ENCODE measurements around the gene ALK.

GRCh38 chr2:29655391-29656086, 265.8 kb downstream of the ALK start:
- TF ChIP-seq, protein P1, sequence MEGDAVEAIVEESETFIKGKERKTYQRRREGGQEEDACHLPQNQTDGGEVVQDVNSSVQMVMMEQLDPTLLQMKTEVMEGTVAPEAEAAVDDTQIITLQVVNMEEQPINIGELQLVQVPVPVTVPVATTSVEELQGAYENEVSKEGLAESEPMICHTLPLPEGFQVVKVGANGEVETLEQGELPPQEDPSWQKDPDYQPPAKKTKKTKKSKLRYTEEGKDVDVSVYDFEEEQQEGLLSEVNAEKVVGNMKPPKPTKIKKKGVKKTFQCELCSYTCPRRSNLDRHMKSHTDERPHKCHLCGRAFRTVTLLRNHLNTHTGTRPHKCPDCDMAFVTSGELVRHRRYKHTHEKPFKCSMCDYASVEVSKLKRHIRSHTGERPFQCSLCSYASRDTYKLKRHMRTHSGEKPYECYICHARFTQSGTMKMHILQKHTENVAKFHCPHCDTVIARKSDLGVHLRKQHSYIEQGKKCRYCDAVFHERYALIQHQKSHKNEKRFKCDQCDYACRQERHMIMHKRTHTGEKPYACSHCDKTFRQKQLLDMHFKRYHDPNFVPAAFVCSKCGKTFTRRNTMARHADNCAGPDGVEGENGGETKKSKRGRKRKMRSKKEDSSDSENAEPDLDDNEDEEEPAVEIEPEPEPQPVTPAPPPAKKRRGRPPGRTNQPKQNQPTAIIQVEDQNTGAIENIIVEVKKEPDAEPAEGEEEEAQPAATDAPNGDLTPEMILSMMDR (IDR thresholded peaks at IDR 0.05; ENCODE audit: low read depth, low read length), result no peak
- TF ChIP-seq EZH2phosphoT487 (IDR thresholded peaks at IDR 0.05; ENCODE audit: low read depth), result no peak
